OCI-LY1 (cell line): Measurements from ENCODE around the gene INSRR.

Source experiments
- EZH2 ChIP-seq: fragments of 200-600 bp; sonication (generic), shearing (Covaris generic); IDR thresholded peaks from 2 replicates; pipeline ENCODE4 v1.8.0; 2017; ENCODE audit warnings: borderline replicate concordance, mixed run types, mild to moderate bottlenecking, antibody characterized with exemption, low read length, moderate library complexity, mixed read lengths
- TF ChIP-seq, protein P1 (sequence below): fragments of 200-600 bp; sonication (generic), shearing (Covaris generic); IDR thresholded peaks from 2 replicates; pipeline ENCODE4 v1.5.1; 2017; ENCODE audit warnings: mild to moderate bottlenecking, antibody characterized with exemption, low read length, moderate library complexity, mixed read lengths

DNA sequence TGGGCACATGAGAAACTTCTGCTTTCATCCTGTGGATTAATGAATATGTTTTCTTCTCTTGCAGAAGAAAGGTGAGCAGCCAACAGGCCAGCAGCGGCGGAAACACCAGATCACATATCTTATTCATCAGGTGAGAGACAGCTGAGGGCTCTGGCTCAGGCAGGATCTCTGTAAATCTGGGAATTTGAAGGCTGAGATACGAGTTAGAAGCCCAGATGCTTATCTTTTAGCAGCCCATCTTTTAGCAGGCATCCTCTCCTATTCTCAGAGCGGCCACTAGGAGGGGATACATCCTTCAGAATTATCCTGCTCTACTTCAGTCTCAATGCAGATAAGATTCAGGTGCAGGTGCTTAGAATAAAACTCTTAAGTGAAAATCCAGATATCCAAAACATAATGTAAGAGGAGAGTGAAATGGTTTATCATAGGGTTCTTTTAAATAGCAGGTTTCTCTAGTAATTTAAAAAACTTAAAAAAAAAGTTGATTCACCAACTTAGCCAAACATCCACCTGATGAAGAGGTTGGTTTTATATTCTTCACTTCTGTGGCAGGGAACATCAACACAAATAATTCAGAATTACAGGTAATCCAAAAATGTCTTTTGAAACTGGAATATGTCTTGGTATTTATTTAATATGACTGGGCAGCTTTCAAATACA lies 61.6 kb downstream of the INSRR start:
- TF ChIP-seq, protein P1, sequence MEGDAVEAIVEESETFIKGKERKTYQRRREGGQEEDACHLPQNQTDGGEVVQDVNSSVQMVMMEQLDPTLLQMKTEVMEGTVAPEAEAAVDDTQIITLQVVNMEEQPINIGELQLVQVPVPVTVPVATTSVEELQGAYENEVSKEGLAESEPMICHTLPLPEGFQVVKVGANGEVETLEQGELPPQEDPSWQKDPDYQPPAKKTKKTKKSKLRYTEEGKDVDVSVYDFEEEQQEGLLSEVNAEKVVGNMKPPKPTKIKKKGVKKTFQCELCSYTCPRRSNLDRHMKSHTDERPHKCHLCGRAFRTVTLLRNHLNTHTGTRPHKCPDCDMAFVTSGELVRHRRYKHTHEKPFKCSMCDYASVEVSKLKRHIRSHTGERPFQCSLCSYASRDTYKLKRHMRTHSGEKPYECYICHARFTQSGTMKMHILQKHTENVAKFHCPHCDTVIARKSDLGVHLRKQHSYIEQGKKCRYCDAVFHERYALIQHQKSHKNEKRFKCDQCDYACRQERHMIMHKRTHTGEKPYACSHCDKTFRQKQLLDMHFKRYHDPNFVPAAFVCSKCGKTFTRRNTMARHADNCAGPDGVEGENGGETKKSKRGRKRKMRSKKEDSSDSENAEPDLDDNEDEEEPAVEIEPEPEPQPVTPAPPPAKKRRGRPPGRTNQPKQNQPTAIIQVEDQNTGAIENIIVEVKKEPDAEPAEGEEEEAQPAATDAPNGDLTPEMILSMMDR, result peak; percentile 83
- no peak for TF ChIP-seq EZH2
